ENCODE measurements around the gene GBA3.
A peak's percentile ranks its signal among the peaks of the same experiment; 100 is the strongest.

GBA3 gene

GRCh38 chr4:22762548-22762947, 69.8 kb downstream of the GBA3 start:
- no peaks in the 10 kb centered on the region for H3K27me3 ChIP-seq
- H3K27ac ChIP-seq: no peak overlapping the region
- no peaks in the 10 kb centered on the region for H3K36me3 ChIP-seq
- H4K20me1 ChIP-seq: no peaks in the 10 kb centered on the region
- no peak for TF ChIP-seq Cebpa-rat (IDR thresholded peaks at IDR 0.05)
- no peak overlapping the region for H3K9ac ChIP-seq
- no peak overlapping the region for H3K4me3 ChIP-seq
- no peaks in the 10 kb centered on the region for H3K9me3 ChIP-seq
- peaks cover 10% of the 10 kb centered on the region for H3K4me1 ChIP-seq
- H3K4me2 ChIP-seq: no peak overlapping the region

GRCh38 chr4:22764183-22764582, 71.4 kb downstream of the GBA3 start:
- Histone ChIP-seq H3K9me3 (no peaks in the 10 kb centered on the region), H3K27me3 (no peaks in the 10 kb centered on the region), H3K4me1 (peaks cover 10% of the 10 kb centered on the region), H3K4me3 (no peak overlapping the region), H3K36me3 (no peaks in the 10 kb centered on the region), H3K4me2 (peak overlapping the region; percentile 1; the same call in 1 of the 2 replicates), H3K9ac (no peak overlapping the region), H3K27ac (no peak overlapping the region), H4K20me1 (no peaks in the 10 kb centered on the region)
- TF ChIP-seq Cebpa-rat (IDR thresholded peaks at IDR 0.05): no peak

- Histone ChIP-seq H3K9ac (no peak overlapping the region), H3K9me3 (0 out of 2 replicates have a peak, but pooled peaks cover 5% of the 10 kb centered on the region), H3K4me1 (peaks cover 10% of the 10 kb centered on the region), H3K4me2 (no peak overlapping the region), H3K36me3 (no peaks in the 10 kb centered on the region), H3K27ac (no peak overlapping the region), H3K27me3 (no peaks in the 10 kb centered on the region), H4K20me1 (no peaks in the 10 kb centered on the region), H3K4me3 (no peak overlapping the region)
- TF ChIP-seq Cebpa-rat (IDR thresholded peaks at IDR 0.05): no peak
Measured at GRCh38 chr4:22766068-22766467, 73.3 kb downstream of the GBA3 start.

GRCh38 chr4:22778547-22779163, 85.9 kb downstream of the GBA3 start:
- H3K4me2 ChIP-seq: no peak overlapping the region

GRCh38 chr4:22780317-22780716, 87.6 kb downstream of the GBA3 start:
- no peak overlapping the region for H3K4me2 ChIP-seq
- H3K9ac ChIP-seq: no peak overlapping the region

More at GRCh38 chr4:22778547-22779163, 85.9 kb downstream of the GBA3 start:
- H4K20me1 ChIP-seq: no peaks in the 10 kb centered on the region
- peaks cover 6% of the 10 kb centered on the region for H3K9me3 ChIP-seq
- H3K4me1 ChIP-seq: no peaks in the 10 kb centered on the region
- no peak overlapping the region for H3K27ac ChIP-seq
- TF ChIP-seq Cebpa-rat (IDR thresholded peaks at IDR 0.05): no peak
- H3K27me3 ChIP-seq: no peaks in the 10 kb centered on the region
- no peak overlapping the region for H3K9ac ChIP-seq
- H3K36me3 ChIP-seq: no peaks in the 10 kb centered on the region
- H3K4me3 ChIP-seq: no peak overlapping the region

GRCh38 chr4:22780797-22781196, 88.1 kb downstream of the GBA3 start:
- Histone ChIP-seq H3K36me3 (no peaks in the 10 kb centered on the region), H3K9ac (no peak overlapping the region)

More at GRCh38 chr4:22780317-22780716, 87.6 kb downstream of the GBA3 start:
- peaks cover 6% of the 10 kb centered on the region for H3K9me3 ChIP-seq
- no peaks in the 10 kb centered on the region for H3K36me3 ChIP-seq
- H3K4me3 ChIP-seq: no peak overlapping the region
- no peak overlapping the region for H3K27ac ChIP-seq
- H3K4me1 ChIP-seq: no peaks in the 10 kb centered on the region
- H3K27me3 ChIP-seq: no peaks in the 10 kb centered on the region
- TF ChIP-seq Cebpa-rat (IDR thresholded peaks at IDR 0.05): no peak
- no peaks in the 10 kb centered on the region for H4K20me1 ChIP-seq

GRCh38 chr4:22787753-22788375, 95.1 kb downstream of the GBA3 start:
- no peak overlapping the region for H3K9ac ChIP-seq
- H3K27ac ChIP-seq: no peak overlapping the region
- H3K27me3 ChIP-seq: no peaks in the 10 kb centered on the region
- peaks cover 5% of the 10 kb centered on the region; the same call in 1 of the 2 replicates for H3K9me3 ChIP-seq
- no peak for TF ChIP-seq Cebpa-rat (IDR thresholded peaks at IDR 0.05)
- H3K36me3 ChIP-seq: no peaks in the 10 kb centered on the region
- H3K4me2 ChIP-seq: peak overlapping the region; percentile 18
- H3K4me3 ChIP-seq: no peak overlapping the region
- peaks cover 22% of the 10 kb centered on the region for H3K4me1 ChIP-seq
- H4K20me1 ChIP-seq: no peaks in the 10 kb centered on the region

More at GRCh38 chr4:22780797-22781196, 88.1 kb downstream of the GBA3 start:
- H3K27me3 ChIP-seq: no peaks in the 10 kb centered on the region
- no peak overlapping the region for H3K4me2 ChIP-seq
- no peaks in the 10 kb centered on the region for H4K20me1 ChIP-seq
- peaks cover 6% of the 10 kb centered on the region for H3K9me3 ChIP-seq
- no peak for TF ChIP-seq Cebpa-rat (IDR thresholded peaks at IDR 0.05)
- no peak overlapping the region for H3K27ac ChIP-seq
- H3K4me3 ChIP-seq: no peak overlapping the region
- no peaks in the 10 kb centered on the region for H3K4me1 ChIP-seq

GRCh38 chr4:22790631-22791030, 97.9 kb downstream of the GBA3 start:
- H3K4me3 ChIP-seq: no peak overlapping the region
- peaks cover 5% of the 10 kb centered on the region; the same call in 1 of the 2 replicates for H3K9me3 ChIP-seq
- TF ChIP-seq Cebpa-rat (IDR thresholded peaks at IDR 0.05): no peak
- no peaks in the 10 kb centered on the region for H3K36me3 ChIP-seq
- no peaks in the 10 kb centered on the region for H4K20me1 ChIP-seq
- no peaks in the 10 kb centered on the region for H3K27me3 ChIP-seq
- no peak overlapping the region for H3K27ac ChIP-seq
- H3K4me1 ChIP-seq: peaks cover 22% of the 10 kb centered on the region
- no peak overlapping the region for H3K9ac ChIP-seq
- H3K4me2 ChIP-seq: no peak overlapping the region

- no peak for TF ChIP-seq Cebpa-rat (IDR thresholded peaks at IDR 0.05)
- Histone ChIP-seq H3K4me2 (no peak overlapping the region), H3K4me1 (peaks cover 11% of the 10 kb centered on the region), H3K9ac (no peak overlapping the region), H3K27ac (no peak overlapping the region), H3K36me3 (no peaks in the 10 kb centered on the region), H3K9me3 (no peaks in the 10 kb centered on the region), H4K20me1 (no peaks in the 10 kb centered on the region), H3K27me3 (no peaks in the 10 kb centered on the region), H3K4me3 (no peak overlapping the region)
Measured at GRCh38 chr4:22794732-22795131, 102.0 kb downstream of the GBA3 start.

GRCh38 chr4:22801391-22801790, 108.7 kb downstream of the GBA3 start:
- H3K36me3 ChIP-seq: no peaks in the 10 kb centered on the region
- H3K27me3 ChIP-seq: no peaks in the 10 kb centered on the region
- no peak overlapping the region for H3K4me3 ChIP-seq
- H3K4me1 ChIP-seq: no peaks in the 10 kb centered on the region
- H3K4me2 ChIP-seq: no peak overlapping the region
- H3K9ac ChIP-seq: no peak overlapping the region
- no peak for TF ChIP-seq Cebpa-rat (IDR thresholded peaks at IDR 0.05)
- no peaks in the 10 kb centered on the region for H4K20me1 ChIP-seq
- H3K27ac ChIP-seq: no peak overlapping the region
- no peaks in the 10 kb centered on the region for H3K9me3 ChIP-seq

Measured in BLaER1 (cell line).